Measurements from ENCODE around the gene U2AF1L4.

The U2AF1L4 gene

GRCh38 chr19:35710784-35711723, 34.2 kb downstream of the U2AF1L4 start:
- DNase-seq = peak in 1 of 2 donors; percentile 52

- no peak for DNase-seq
Measured at GRCh38 chr19:35708391-35708790, 36.8 kb downstream of the U2AF1L4 start.

- no peak for DNase-seq
Measured at GRCh38 chr19:35704218-35704617, 41.0 kb downstream of the U2AF1L4 start, which contains the start of gene ZBTB32. Gene ZBTB32, plus strand, starts transcription at chr19:35704558. Its CDS starts 10,069 bp downstream, at chr19:35714627.

GRCh38 chr19:35703343-35703742, 41.9 kb downstream of the U2AF1L4 start:
- DNase-seq = no peak

- DNase-seq = peak; percentile 95 to 97
Measured at GRCh38 chr19:35702223-35703012, 42.8 kb downstream of the U2AF1L4 start.

- no peak for DNase-seq
Measured at GRCh38 chr19:35696835-35697234, 48.4 kb downstream of the U2AF1L4 start.

- no peak for DNase-seq
Measured at GRCh38 chr19:35695895-35696422, 49.3 kb downstream of the U2AF1L4 start.

GRCh38 chr19:35693835-35694599, 51.2 kb downstream of the U2AF1L4 start:
- peak; percentile 90 to 94 for DNase-seq

GRCh38 chr19:35693422-35693821, 51.8 kb downstream of the U2AF1L4 start:
- no peak for DNase-seq
